Esophagus squamous epithelium (tissue), 5 donors: ENCODE measurements around the gene CSGALNACT2. TPM values are rescaled to one million over a fixed set of nuclear protein-coding genes. Genes with fewer than 3 reads are reported as not detected.

Source experiments
- DNase-seq: peaks from one replicate; lab custom pipeline; 2025; lab: John Stamatoyannopoulos, UW
- H3K27ac ChIP-seq, 4 donors: fragments of 200-600 bp; sonication (generic); one replicate each; pipeline ENCODE4 v1.5.1; 2016 to 2019; ENCODE audit warnings: mild to moderate bottlenecking in 1 of 4
- H3K27me3 ChIP-seq, 4 donors: fragments of 200-600 bp; sonication (generic); 1 replicate in 3 of 4; 2 replicates in 1 of 4; pipeline versions ENCODE4 v1.5.1 to v1.6.0; 2017 to 2021; ENCODE audit warnings: antibody characterized with exemption in 1 of 4
- H3K36me3 ChIP-seq, 3 donors: fragments of 200-600 bp; sonication (generic); one replicate each; pipeline ENCODE4 v1.5.1; 2016 to 2019
- H3K4me1 ChIP-seq, 3 donors: fragments of 200-600 bp; sonication (generic); one replicate each; pipeline ENCODE4 v1.5.1; 2017 to 2019
- H3K4me3 ChIP-seq, 4 donors: fragments of 200-600 bp; sonication (generic); 1 replicate in 3 of 4; 2 replicates in 1 of 4; pipeline ENCODE4 v1.5.1; 2016 to 2019; ENCODE audit warnings: mild to moderate bottlenecking in 2 of 4, moderate library complexity in 1 of 4
- H3K9me3 ChIP-seq, 3 donors: fragments of 200-600 bp; sonication (generic); one replicate each; pipeline ENCODE4 v1.5.1; 2016 to 2019
- CTCF ChIP-seq, 6 experiments: fragments of 450-650 bp in 4 of 6; fragments of 200-600 bp in 2 of 6; sonication (generic) in 2 of 6; IDR thresholded peaks; one replicate each; pipeline ENCODE4 v1.5.1; 2016 to 2019; ENCODE audit warnings: antibody characterized with exemption in 6 of 6, mild to moderate bottlenecking in 4 of 6, moderate library complexity in 4 of 6
- POLR2A ChIP-seq, 4 donors: fragments of 450-650 bp; IDR thresholded peaks; one replicate each; pipeline ENCODE4 v1.6.1; 2017; ENCODE audit warnings: antibody characterized with exemption in 4 of 4, mild to moderate bottlenecking in 4 of 4, moderate library complexity in 3 of 4
- WGBS, 2 donors: methylation state at CpG; one replicate each; pipeline ENCODE4 v1.1.5; 2018; 5-methylcytosine and 5-hydroxymethylcytosine counted together
- intact Hi-C: fragments of 100-400 bp; cut with DNase I; formaldehyde crosslinking; loops from one replicate; pipeline ENCODE4 v1.15.0; 2022
- total RNA-seq, 4 donors: library from RNA; depleted of rRNA; stranded (reverse); fragments of >200 nt; gene quantifications; one replicate each; pipeline ENCODE4 v1.1.0, GENCODE V29; 2016
- donor health status: DM: yes; HTN: yes; CAD: no.

CSGALNACT2 gene
- total RNA-seq, 4 donors from 2014 or later, result 2.8 to 18.5 (median 6.8) TPM

DNA sequence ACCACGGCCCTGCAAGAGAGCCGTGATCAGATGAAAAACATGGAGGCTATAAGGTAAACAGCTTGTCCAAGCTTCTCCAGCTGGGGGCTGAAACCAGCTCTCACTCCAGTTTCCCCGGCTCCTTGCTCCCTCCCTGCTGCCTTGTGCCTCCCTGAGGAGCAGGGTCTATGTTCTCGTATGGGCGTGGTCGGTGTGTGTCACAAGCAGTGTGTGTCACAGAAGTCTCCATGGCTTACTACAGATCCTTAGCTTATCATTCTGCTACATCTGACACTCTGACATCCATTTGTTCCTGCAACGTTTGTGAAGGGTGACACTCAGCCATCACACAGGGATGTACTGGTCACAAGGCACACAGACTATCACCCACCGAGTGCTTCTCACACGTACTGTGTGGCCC, 54.6 kb downstream of the CSGALNACT2 start:
- Histone ChIP-seq H3K36me3 (no peaks in the 10 kb centered on the region), H3K4me1 (no peaks in the 10 kb centered on the region), H3K27me3 (no peaks in the 10 kb centered on the region), H3K4me3 (no peak overlapping the region), H3K27ac (no peak overlapping the region), H3K9me3 (no peaks in the 10 kb centered on the region)
- intact Hi-C loops, result no loop called here
- WGBS, 2 donors, result 69 to 95% methylated on average over 5 to 6 of the region's 9 CpGs
- TF ChIP-seq CTCF (IDR thresholded peaks at IDR 0.05) (no peak), POLR2A (IDR thresholded peaks at IDR 0.05) (no peak)
- DNase-seq, result no peak

- Histone ChIP-seq H3K4me1 (no peaks in the 10 kb centered on the region), H3K27me3 (no peaks in the 10 kb centered on the region), H3K9me3 (no peaks in the 10 kb centered on the region), H3K36me3 (no peaks in the 10 kb centered on the region), H3K4me3 (no peak overlapping the region), H3K27ac (no peak overlapping the region)
- intact Hi-C loops, result no loop called here
- TF ChIP-seq CTCF (IDR thresholded peaks at IDR 0.05) (no peak), POLR2A (IDR thresholded peaks at IDR 0.05) (no peak)
- WGBS, 2 donors, result 73 to 100% methylated on average over 4 to 8 of the region's 8 CpGs
- no peak for DNase-seq
Measured at GRCh38 chr10:43193496-43194080, 55.3 kb downstream of the CSGALNACT2 start.

DNA sequence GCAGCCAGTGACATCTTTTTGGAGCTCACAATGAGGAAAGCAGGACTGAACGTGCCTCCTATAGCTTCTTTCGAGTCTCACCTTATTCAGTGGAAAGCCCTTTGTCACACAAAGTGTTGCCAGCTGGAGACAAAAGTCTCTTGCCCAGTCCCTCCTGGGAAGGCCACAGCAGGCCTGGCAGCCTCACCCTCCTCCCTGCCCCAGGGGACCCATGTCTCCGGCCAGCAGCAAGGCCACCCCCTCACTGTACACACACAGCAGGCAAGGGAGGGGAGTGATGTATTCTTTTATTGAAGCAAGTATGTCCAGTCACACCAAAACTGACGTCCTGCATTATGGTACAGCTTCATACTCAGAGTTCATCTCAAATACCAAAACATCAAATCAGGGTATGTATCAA, 56.0 kb downstream of the CSGALNACT2 start:
- WGBS, 2 donors, result 43 to 50% methylated on average over 1 to 2 of the region's 4 CpGs
- TF ChIP-seq POLR2A (IDR thresholded peaks at IDR 0.05) (no peak), CTCF (IDR thresholded peaks at IDR 0.05) (no peak)
- DNase-seq, result no peak
- no peaks in the 10 kb centered on the region for H3K36me3 ChIP-seq
- H3K4me1 ChIP-seq, result no peaks in the 10 kb centered on the region
- no peaks in the 10 kb centered on the region for H3K9me3 ChIP-seq
- H3K4me3 ChIP-seq, result no peak overlapping the region
- intact Hi-C loops, result no loop called here
- H3K27me3 ChIP-seq, result no peaks in the 10 kb centered on the region
- no peak overlapping the region for H3K27ac ChIP-seq

DNA sequence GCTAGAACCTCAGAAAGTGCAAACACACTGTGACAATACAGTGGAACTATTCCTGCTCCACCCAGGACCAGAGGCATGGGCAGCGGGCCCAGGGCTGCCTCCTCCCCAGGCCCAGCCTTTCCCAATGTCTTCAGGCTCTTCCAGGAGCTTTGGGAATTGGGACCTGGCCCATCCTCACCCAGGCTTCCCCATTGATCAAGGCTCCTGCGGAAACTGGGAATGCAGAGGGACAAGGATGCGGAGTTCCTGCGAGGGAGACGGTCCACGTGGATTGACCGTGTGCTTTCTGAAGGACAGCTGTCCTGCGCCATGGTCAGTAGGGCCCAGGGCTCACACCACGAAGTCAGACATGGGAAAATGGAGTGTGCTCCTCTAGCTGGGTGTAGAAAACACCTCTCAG, 56.6 kb downstream of the CSGALNACT2 start:
- WGBS, 2 donors, result 81 to 98% methylated on average over 6 to 9 of the region's 9 CpGs
- intact Hi-C loops, result no loop called here
- Histone ChIP-seq H3K9me3 (no peaks in the 10 kb centered on the region), H3K4me1 (no peaks in the 10 kb centered on the region), H3K4me3 (no peak overlapping the region), H3K36me3 (no peaks in the 10 kb centered on the region), H3K27me3 (no peaks in the 10 kb centered on the region), H3K27ac (no peak overlapping the region)
- DNase-seq, result no peak
- TF ChIP-seq POLR2A (IDR thresholded peaks at IDR 0.05), result no peak
- no peak for TF ChIP-seq CTCF (IDR thresholded peaks at IDR 0.05)

- H3K4me1 ChIP-seq, result no peaks in the 10 kb centered on the region
- no peak overlapping the region for H3K4me3 ChIP-seq
- no peaks in the 10 kb centered on the region for H3K27me3 ChIP-seq
- WGBS, 2 donors, result 82 to 87% methylated on average over 11 to 12 of the region's 12 CpGs
- TF ChIP-seq POLR2A (IDR thresholded peaks at IDR 0.05) (no peak), CTCF (IDR thresholded peaks at IDR 0.05) (no peak)
- no peak overlapping the region for H3K27ac ChIP-seq
- DNase-seq, result no peak
- H3K36me3 ChIP-seq, result no peaks in the 10 kb centered on the region
- intact Hi-C loops, result no loop called here
- H3K9me3 ChIP-seq, result no peaks in the 10 kb centered on the region
Measured at GRCh38 chr10:43195557-43195956, 57.3 kb downstream of the CSGALNACT2 start.
